ENCODE results near the gene FHOD3.

FHOD3 gene

DNA sequence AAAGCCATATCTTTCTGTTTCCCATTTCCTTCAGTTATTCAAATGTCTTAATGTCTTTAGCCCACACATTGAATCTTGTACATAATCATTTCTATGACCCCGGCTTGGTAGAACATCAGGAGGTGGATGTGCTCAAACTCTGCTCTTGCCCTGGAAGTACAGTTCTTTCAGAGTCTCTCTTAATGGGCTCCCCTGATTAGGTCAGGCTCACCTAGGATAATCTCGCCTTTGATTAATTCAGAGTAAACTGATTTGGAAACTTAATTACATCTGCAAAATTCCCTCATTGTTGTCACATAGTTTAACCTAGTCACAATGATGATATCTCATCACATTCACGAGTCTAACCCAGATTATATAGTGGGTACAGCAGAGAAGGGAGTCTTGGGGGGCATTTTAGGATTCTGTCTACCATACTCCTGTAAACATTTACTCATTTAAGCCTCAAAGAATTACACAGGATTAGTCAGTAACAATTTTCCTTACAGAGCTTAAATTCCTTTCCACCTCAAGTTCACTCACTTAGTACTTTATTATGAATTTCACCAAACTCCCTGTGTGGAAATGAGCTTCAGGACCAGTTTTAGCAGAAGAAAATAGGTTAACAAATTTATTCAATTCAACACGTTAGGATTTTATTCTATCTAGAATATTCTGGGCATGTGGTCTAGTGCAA is 135.5 kb downstream of the FHOD3 start:
- H3K4me3 ChIP-seq (ENCODE audit: low read depth, low read length), result no peak overlapping the region
- no peak for DNase-seq (ENCODE audit: low read depth)
- TF ChIP-seq, protein P1, sequence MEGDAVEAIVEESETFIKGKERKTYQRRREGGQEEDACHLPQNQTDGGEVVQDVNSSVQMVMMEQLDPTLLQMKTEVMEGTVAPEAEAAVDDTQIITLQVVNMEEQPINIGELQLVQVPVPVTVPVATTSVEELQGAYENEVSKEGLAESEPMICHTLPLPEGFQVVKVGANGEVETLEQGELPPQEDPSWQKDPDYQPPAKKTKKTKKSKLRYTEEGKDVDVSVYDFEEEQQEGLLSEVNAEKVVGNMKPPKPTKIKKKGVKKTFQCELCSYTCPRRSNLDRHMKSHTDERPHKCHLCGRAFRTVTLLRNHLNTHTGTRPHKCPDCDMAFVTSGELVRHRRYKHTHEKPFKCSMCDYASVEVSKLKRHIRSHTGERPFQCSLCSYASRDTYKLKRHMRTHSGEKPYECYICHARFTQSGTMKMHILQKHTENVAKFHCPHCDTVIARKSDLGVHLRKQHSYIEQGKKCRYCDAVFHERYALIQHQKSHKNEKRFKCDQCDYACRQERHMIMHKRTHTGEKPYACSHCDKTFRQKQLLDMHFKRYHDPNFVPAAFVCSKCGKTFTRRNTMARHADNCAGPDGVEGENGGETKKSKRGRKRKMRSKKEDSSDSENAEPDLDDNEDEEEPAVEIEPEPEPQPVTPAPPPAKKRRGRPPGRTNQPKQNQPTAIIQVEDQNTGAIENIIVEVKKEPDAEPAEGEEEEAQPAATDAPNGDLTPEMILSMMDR (IDR thresholded peaks at IDR 0.05; ENCODE audit: insufficient read depth, low read depth, low read length, missing control alignments), result no peak

GRCh38 chr18:36436387-36436786 is 138.9 kb downstream of the FHOD3 start:
- TF ChIP-seq, protein P1 (IDR thresholded peaks at IDR 0.05; ENCODE audit: insufficient read depth, low read depth, low read length, missing control alignments), result no peak
- H3K4me3 ChIP-seq (ENCODE audit: low read depth, low read length), result no peak overlapping the region
- no peak for DNase-seq (ENCODE audit: low read depth)

GRCh38 chr18:36440614-36441013 is 143.1 kb downstream of the FHOD3 start:
- no peak for DNase-seq (ENCODE audit: low read depth)
- TF ChIP-seq, protein P1 (IDR thresholded peaks at IDR 0.05; ENCODE audit: insufficient read depth, low read depth, low read length, missing control alignments), result no peak
- H3K4me3 ChIP-seq (ENCODE audit: low read depth, low read length), result no peak overlapping the region

DNA sequence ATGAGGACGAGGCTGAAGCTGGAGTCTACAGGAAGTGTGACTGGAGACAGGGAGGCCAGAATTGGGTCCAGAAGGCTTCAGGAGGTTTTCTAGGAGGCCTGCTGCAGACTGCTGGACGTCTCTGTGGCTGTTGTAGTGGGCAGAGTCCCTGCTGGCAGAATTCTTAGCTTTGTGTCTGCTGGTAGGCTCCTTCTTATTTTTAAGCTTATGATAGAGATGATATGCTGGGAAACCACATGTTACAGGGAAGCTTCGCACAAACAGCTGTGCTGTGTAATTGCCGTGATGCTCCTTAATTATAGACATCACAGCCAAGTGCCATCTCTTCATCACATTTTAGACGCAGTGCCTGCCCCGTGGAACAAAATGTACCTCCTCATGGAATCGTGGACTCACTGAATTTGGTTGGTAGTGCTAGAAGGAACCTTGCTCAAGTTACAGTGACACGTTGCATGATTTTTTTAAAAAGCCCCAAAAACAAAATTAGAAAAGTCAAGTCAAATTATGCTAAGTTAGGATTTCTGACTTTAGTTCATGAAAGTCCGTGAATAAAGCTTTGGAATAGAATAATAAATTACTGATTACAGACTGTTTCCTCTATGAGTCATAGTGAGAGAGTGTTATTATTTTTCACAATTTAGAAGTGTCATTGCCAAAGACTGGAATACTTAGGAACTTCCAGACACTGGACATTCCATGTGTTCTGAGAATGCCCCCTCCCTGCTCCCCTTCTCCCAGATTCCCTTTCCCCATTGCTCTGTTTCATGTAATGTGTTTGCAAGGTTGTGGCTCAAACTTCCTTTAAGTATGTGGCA is 144.1 kb downstream of the FHOD3 start:
- no peak overlapping the region for H3K4me3 ChIP-seq (ENCODE audit: low read depth, low read length)
- DNase-seq (ENCODE audit: low read depth), result no peak
- TF ChIP-seq, protein P1 (IDR thresholded peaks at IDR 0.05; ENCODE audit: insufficient read depth, low read depth, low read length, missing control alignments), result no peak

- TF ChIP-seq, protein P1 (IDR thresholded peaks at IDR 0.05; ENCODE audit: insufficient read depth, low read depth, low read length, missing control alignments), result no peak
- no peak for DNase-seq (ENCODE audit: low read depth)
- H3K4me3 ChIP-seq (ENCODE audit: low read depth, low read length), result no peak overlapping the region
Observed at GRCh38 chr18:36442717-36443116, 145.2 kb downstream of the FHOD3 start.

GRCh38 chr18:36446059-36446458 is 148.5 kb downstream of the FHOD3 start:
- TF ChIP-seq, protein P1 (IDR thresholded peaks at IDR 0.05; ENCODE audit: insufficient read depth, low read depth, low read length, missing control alignments), result no peak
- no peak overlapping the region for H3K4me3 ChIP-seq (ENCODE audit: low read depth, low read length)
- no peak for DNase-seq (ENCODE audit: low read depth)
